IMR-90 (cell line): ENCODE results near the gene UBE3B.

Experiments
- CEBPB ChIP-seq: IDR thresholded peaks from 2 replicates; pipeline ENCODE4 v1.6.1; 2012; ENCODE audit warnings: low read depth, low read length, improper control_type of control experiment
- CTCF ChIP-seq: conservative IDR thresholded peaks from 2 replicates; pipeline ENCODE4 v1.5.1; 2012; ENCODE audit warnings: mild to moderate bottlenecking, low read depth, low read length, improper control_type of control experiment
- MAFK ChIP-seq: IDR thresholded peaks from 2 replicates; pipeline ENCODE4 v1.6.1; 2012; ENCODE audit warnings: low read depth, low read length, improper control_type of control experiment
- MAZ ChIP-seq: IDR thresholded peaks from 2 replicates; pipeline ENCODE4 v1.6.1; 2012; ENCODE audit warnings: low read depth, mild to moderate bottlenecking, low read length, improper control_type of control experiment, moderate library complexity, borderline replicate concordance
- POLR2A ChIP-seq: IDR thresholded peaks from 2 replicates; pipeline ENCODE4 v1.6.1; 2012; ENCODE audit warnings: mild to moderate bottlenecking, low read depth, low read length
- RAD21 ChIP-seq: IDR thresholded peaks from 2 replicates; pipeline ENCODE4 v1.6.1; 2012; ENCODE audit warnings: low read length, improper control_type of control experiment
- RCOR1 ChIP-seq: IDR thresholded peaks from 2 replicates; pipeline ENCODE4 v1.6.1; 2012; ENCODE audit warnings: mild to moderate bottlenecking, low read length, improper control_type of control experiment; ENCODE audit not compliant: insufficient replicate concordance
- USF2 ChIP-seq: fragments of 150-350 bp; IDR thresholded peaks from 2 replicates; pipeline ENCODE4 v1.6.1; 2017; ENCODE audit warnings: mild to moderate bottlenecking, antibody characterized with exemption, low read length, low read depth
- TF ChIP-seq, protein P1 (sequence below): fragments of 150-350 bp; IDR thresholded peaks from 2 replicates; pipeline ENCODE4 v1.6.1; 2016; ENCODE audit warnings: low read depth, mild to moderate bottlenecking, low read length, moderate library complexity, borderline replicate concordance

GRCh38 chr12:109491671-109492070 is 14.2 kb downstream of the UBE3B start:
- TF ChIP-seq CTCF (no peak), POLR2A (no peak), RAD21 (no peak), MAZ (no peak), CEBPB (no peak), RCOR1 (no peak), USF2 (no peak), MAFK (no peak)
- TF ChIP-seq, protein P1, sequence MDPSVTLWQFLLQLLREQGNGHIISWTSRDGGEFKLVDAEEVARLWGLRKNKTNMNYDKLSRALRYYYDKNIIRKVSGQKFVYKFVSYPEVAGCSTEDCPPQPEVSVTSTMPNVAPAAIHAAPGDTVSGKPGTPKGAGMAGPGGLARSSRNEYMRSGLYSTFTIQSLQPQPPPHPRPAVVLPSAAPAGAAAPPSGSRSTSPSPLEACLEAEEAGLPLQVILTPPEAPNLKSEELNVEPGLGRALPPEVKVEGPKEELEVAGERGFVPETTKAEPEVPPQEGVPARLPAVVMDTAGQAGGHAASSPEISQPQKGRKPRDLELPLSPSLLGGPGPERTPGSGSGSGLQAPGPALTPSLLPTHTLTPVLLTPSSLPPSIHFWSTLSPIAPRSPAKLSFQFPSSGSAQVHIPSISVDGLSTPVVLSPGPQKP = no peak
